ENCODE results near the gene EZR.
"Not testable (repeated sequence)": the region's sequence is repeated elsewhere in the genome, so short reads cannot be mapped to it uniquely, and the experiment has no call there.

The EZR gene

GRCh38 chr6:158793432-158793831 lies 25.7 kb downstream of the EZR start:
- peak; percentile 51 for DNase-seq

DNA sequence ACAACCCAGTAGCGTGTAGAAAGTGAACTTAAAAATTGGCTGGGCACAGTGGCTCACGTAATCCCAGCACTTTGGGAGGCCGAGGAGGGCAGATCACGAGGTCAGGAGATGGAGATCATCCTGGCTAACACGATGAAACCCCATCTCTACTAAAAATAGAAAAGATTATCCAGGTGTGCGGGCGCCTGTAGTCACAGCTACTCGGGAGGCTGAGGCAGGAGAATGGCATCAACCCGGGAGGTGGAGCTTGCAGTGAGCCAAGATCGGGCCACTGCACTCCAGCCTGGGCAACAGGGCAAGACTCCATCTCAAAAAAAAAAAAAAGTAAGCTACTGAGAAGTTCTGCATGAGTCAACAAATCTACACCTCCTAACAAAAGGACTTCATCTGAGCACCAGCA lies 26.7 kb downstream of the EZR start:
- not testable (repeated sequence) for DNase-seq

- DNase-seq, result no peak
These were observed 27.8 kb downstream of the EZR start for GRCh38 chr6:158791274-158791855.

DNA sequence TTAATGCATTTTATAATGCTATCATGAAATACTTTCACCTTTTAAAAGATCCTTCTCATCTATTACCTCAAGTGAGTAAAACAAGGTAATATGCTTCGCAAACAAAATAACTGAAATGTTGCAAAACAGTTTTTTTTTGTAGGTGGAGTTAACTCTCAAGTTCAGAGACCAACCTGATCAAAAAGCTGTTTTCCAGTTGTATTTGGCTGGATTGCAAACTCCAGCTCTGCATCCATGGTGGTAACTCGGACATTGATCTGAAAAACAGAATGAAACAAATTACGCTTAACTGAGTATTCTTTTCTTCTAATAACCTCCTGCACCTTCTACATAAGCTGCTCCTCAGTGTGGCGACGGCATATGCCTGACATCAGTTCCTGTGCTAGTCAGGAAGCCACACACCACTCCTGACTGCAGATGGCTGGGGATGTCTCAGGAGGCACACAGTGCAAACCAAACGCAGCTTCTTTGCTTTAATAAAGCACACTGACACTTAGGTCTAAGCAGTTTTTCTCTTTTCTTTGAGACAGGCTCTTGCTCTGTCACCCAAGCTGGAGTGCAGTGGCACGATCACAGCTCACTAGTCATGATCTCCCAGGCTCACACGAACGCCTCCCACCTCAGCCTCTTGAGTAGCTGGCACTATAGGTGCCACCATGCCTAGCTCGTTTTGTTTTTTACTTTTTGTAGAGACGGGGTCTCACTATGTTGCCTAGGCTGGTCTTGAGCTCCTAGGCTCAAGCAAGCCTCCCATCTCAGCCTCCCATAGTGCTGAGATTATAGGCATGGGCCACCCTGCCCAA lies 29.9 kb downstream of the EZR start:
- no peak for DNase-seq

- DNase-seq, result no peak
These were observed 31.8 kb downstream of the EZR start for GRCh38 chr6:158787395-158787794.

GRCh38 chr6:158786645-158787304 lies 32.4 kb downstream of the EZR start:
- DNase-seq, result no peak

DNA sequence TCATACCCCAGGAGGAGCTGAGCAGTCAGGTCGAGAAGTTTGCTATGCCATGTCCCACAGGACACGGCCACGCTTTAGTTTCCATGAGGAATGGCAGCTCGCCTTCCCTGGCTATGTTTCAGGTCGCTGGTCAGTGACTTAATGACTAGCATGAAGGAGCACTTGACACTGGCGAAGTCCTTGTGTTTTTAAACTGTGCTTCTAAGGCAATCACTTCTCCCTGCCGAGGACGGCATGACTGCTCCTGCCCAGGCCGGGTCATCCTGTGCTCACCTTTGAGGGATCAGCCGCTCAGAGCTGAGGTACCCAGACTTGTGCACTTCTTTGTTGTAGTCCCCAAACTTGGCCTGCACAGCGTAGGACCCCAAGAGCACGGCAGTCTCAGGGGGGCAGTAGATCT lies 34.1 kb downstream of the EZR start:
- DNase-seq, result no peak

DNA sequence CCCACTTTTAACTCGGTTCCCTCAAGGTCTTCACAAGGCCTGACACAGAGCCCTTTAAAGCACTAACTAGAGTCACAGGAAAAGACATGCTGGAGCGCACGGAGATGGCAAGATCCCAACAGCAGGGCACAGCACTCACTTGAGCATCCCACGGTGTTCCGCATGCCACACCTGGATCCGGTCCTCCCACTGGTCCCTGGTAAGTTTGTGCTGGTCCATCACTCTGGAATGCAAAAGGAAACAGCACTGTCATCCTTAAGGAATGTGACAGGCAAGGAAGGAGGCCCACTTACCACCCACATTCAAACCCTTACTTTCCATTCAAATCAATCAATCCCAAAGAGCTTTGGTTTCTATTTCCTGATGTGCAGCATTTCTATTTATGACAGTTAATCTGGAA lies 34.7 kb downstream of the EZR start:
- peak; percentile 46 for DNase-seq

DNA sequence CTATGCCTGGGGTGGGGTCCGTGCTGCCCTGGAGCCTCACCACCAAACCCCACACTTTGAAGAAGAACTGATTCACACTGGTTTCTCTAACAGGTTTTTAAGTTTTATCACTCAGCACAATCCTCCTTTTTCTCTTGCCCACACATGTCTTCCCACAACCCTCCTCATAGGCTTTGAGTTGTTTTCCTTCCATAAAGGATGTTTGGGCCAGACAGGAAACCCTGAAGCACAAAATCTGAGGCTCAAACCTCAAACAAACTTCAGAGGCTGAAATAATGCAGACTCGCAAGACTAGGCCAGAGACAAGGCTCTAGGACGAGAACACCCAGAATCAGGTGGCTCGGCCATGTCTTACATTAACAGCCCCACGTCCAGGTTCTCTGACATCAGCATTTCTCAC lies 35.3 kb downstream of the EZR start:
- DNase-seq, result no peak

DNA sequence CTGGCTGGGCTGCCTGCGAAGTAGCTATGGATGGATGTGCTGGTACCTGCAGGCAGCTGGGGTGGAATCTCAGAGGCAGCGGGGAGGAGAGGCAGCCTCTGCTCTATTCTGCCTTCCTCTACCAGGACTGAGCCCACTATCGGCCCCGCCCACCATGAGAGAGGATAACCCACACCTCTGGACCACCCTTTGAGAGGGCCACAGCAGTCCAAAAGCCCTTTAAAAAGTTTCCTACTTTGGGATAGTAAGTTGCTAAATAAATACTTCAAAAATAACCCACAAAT lies 36.1 kb downstream of the EZR start:
- DNase-seq, result no peak

DNA sequence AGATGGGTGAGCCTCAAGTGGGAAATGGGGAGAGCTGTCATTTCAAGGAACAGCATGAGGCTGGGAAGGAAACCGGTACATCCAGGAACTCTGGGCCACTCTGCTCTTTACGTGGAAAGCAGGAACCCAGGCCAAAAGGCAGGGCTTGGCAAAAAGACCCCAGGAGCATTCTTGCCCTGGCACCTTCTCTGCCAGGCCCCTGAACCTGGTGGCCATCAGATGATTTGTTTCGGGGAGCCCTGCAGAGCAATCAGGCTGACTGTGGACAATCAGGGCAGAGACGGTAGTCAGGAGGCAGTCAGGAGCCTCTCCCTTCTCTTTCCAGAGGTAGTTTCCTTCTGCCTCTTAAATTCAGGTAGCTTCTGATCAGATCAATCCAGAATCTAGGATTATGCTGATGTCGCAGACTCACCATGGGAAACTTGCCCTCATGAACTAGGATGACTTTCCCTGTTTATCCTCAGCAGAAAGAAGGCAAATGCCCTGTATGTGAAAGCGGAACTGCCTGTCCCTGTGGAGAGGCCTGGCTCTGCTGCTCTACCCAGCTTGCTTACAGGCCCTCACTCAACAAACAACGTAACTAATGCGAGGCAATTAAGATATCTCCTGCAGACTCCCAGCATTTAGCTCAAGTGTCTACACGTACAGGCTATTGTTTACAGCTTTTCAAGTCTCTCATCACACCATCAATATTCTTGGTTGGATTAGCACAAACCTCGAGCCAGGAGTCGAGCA lies 36.6 kb downstream of the EZR start:
- DNase-seq, result no peak

DNA sequence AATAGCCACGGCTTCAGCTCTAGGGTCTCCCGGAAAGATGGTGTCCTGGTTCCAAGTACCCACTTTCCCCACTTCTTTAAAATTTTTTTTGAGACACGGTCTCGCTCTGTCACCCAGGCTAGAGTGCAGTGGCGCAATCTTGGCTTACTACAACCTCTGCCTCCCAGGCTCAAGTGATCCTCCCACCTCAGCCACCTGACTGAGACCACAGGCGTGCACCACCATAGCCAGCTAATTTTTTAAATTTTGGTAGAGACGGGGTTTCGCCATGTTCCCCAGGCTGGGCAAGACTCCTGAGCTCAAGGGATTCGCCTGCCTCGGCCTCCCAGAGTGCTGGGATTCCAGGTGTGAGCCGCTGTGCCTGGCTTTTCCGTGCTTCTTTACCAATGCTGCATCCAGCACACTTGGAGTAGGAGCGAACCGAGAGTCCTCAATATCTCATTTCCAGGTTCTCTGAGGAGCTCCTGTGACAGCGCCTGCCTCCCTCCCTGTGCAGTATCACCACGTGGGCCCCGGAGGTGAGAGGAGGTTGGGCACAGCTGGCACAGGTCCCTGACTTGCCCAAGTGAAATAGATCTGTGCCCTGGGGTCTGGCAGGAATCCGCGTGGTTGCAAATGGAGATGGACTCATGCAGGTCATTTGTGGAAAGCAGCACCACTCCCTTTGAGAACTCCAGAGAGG lies 37.3 kb downstream of the EZR start:
- DNase-seq, result no peak

DNA sequence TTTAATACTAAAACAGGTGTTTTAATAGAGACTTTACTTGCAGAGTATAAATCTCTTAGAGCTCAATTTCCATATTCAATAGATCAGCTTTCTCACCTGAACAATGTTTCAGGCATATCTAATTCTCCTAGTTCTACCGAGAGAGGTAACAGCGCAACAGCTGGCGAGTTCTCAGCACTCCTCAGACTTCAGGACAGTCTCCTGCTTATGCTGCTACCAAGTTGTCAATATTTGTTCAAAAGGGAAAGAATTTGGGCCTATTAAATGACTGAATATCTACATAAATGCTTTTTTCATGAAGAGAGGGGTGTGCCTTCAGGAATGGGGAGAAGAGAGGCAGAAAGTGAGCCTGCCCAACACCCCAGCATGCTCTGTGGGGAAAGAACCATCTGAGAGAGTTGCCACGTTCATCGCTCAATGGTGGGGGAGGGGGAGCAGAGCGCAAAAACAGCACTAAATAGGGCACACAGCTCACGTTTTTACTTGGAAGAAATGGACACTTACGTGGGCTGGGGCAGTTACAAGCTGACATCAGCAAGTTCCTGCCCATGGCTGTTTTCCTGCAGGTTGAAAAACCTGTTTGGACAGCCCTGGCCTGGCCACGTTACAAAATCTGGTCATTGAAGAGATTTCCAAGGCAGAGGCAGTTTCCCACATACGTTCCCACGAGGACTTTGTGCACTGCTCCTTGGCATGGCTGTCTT lies 38.0 kb downstream of the EZR start:
- no peak for DNase-seq

DNA sequence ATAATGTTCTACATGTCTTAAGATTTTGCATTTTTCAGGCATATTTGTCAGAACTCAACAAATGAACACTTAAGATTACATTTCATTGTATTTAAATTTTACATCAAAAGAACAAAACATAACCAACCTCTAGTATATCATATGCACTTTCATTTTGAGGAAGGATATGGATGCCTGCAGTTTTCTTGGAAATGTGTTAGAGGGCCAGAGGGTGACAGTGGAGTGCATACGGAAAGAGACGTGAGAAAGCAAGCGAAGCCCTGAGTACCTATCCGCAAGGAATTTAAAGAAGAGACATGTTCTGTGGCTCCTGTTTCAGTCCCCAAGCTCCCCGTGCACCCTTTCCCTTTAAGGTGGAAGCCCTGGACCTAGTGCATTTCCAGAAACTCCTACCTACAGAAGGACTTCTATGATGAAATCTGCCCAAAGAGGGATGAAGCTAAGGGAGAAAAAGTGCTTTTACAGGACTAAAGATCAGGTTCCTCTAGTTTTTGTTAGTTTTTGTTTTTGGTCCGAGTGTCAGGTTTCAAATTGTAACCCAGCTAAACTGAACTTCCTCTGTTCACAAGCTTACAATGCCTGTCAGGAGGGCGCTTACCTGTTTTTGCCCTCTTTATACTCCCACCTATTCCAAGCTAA lies 38.8 kb downstream of the EZR start:
- DNase-seq, result no peak

- no peak for DNase-seq
These were observed 41.1 kb downstream of the EZR start for GRCh38 chr6:158778005-158778527.

- DNase-seq, result no peak
These were observed 41.7 kb downstream of the EZR start for GRCh38 chr6:158777510-158777909.

DNA sequence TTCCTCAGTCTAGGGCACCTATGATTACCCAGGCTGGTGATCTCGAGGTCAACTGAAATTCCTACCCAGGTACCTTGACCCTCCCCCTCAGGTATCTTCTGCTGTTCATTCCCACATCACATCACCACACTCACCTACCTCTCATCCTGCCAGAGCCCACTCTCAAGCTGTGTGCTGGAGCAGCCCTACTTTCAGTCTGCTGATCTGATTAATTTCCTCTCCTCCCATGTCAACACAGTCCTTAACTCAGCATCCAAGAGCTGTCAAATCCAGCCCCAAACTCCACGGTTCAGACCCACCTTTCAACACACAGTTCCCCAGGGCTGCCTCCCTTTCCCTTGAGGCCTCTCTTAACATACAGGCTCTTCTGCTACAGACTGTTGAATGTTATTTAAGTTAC lies 42.4 kb downstream of the EZR start:
- no peak for DNase-seq

- no peak for DNase-seq
These were observed 43.3 kb downstream of the EZR start for GRCh38 chr6:158775832-158776231.

GRCh38 chr6:158774717-158775449 lies 44.3 kb downstream of the EZR start:
- DNase-seq, result no peak

- DNase-seq, result no peak
These were observed 45.4 kb downstream of the EZR start for GRCh38 chr6:158773581-158774449.

All from fibroblast of skin of right quadriceps (primary cell).